PFSK-1 (cell line): Measurements from ENCODE around the gene GRXCR2.

Experiments
- POLR2AphosphoS5 ChIP-seq: IDR thresholded peaks from 2 replicates; pipeline ENCODE4 v1.6.1; 2012; ENCODE audit warnings: low read depth, mild to moderate bottlenecking, control low read depth, low read length, moderate library complexity
- SIN3A ChIP-seq: IDR thresholded peaks from 2 replicates; pipeline ENCODE4 v1.6.1; 2012; ENCODE audit warnings: mild to moderate bottlenecking, low read length, moderate library complexity, borderline replicate concordance; ENCODE audit not compliant: insufficient read depth
- TAF1 ChIP-seq: IDR thresholded peaks from 2 replicates; pipeline ENCODE4 v1.6.1; 2012; ENCODE audit warnings: low read length, control low read depth, borderline replicate concordance; ENCODE audit not compliant: insufficient read depth
- TF ChIP-seq, protein P1 (sequence below), 2 experiments: IDR thresholded peaks; 2 replicates each; pipeline versions ENCODE4 v1.6.1 to v1.8.0; 2011 to 2012; ENCODE audit warnings: low read depth in 2 of 2, low read length in 2 of 2, control low read depth in 1 of 2, inconsistent platforms in 1 of 2, mild to moderate bottlenecking in 1 of 2, moderate library complexity in 1 of 2; ENCODE audit not compliant: insufficient read depth in 1 of 2

- TF ChIP-seq TAF1 = no peak
- TF ChIP-seq POLR2AphosphoS5 = no peak
- TF ChIP-seq, protein P1, sequence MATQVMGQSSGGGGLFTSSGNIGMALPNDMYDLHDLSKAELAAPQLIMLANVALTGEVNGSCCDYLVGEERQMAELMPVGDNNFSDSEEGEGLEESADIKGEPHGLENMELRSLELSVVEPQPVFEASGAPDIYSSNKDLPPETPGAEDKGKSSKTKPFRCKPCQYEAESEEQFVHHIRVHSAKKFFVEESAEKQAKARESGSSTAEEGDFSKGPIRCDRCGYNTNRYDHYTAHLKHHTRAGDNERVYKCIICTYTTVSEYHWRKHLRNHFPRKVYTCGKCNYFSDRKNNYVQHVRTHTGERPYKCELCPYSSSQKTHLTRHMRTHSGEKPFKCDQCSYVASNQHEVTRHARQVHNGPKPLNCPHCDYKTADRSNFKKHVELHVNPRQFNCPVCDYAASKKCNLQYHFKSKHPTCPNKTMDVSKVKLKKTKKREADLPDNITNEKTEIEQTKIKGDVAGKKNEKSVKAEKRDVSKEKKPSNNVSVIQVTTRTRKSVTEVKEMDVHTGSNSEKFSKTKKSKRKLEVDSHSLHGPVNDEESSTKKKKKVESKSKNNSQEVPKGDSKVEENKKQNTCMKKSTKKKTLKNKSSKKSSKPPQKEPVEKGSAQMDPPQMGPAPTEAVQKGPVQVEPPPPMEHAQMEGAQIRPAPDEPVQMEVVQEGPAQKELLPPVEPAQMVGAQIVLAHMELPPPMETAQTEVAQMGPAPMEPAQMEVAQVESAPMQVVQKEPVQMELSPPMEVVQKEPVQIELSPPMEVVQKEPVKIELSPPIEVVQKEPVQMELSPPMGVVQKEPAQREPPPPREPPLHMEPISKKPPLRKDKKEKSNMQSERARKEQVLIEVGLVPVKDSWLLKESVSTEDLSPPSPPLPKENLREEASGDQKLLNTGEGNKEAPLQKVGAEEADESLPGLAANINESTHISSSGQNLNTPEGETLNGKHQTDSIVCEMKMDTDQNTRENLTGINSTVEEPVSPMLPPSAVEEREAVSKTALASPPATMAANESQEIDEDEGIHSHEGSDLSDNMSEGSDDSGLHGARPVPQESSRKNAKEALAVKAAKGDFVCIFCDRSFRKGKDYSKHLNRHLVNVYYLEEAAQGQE (IDR thresholded peaks at IDR 0.05; ENCODE audit: insufficient read depth in 1 of 2, low read depth in 2 of 2, low read length in 2 of 2) = no peak
- TF ChIP-seq SIN3A = no peak
Observed at GRCh38 chr5:145915970-145916638, 43.3 kb upstream of the GRXCR2 start.
